IMR-90 (cell line): ENCODE results near the gene IL12RB1. TPM values are rescaled to one million over a fixed set of nuclear protein-coding genes. Genes with fewer than 3 reads are reported as not detected.

Source experiments
- ATAC-seq: fragments of 200-7000 bp; cut with Tn5 transposase; 2 replicates; pipeline ENCODE4 v1.9.1; 2020; ENCODE audit warnings: low read depth, mild to moderate bottlenecking, moderate library complexity
- BruUV-seq: library from RNA; stranded (reverse); fragments of 400-500 nt; replicated peaks from 2 replicates; lab custom pipeline; 2021; lab: Mats Ljungman, UMichigan
- CTCF ChIA-PET: fragments of 300-600 bp; formaldehyde crosslinking; extraction: SDS; loops from one replicate; lab custom pipeline; 2021; ENCODE audit warnings: antibody characterized with exemption; lab: Yijun Ruan, JAX
- POLR2A ChIA-PET: fragments of 300-600 bp; sonication (Branson Sonifier 250); formaldehyde crosslinking; loops from one replicate; lab custom pipeline; 2022; ENCODE audit warnings: antibody characterized with exemption; ENCODE audit not compliant: unreplicated experiment; lab: Charles Lee
- DNase-seq: peaks from one replicate; pipeline ENCODE4 v3.0.0; 2013
- H2AFZ ChIP-seq: replicated peaks from 2 replicates; pipeline ENCODE3; 2013; ENCODE audit warnings: low read length, mild to moderate bottlenecking; ENCODE audit not compliant: poor library complexity
- H2AK5ac ChIP-seq: 2 replicates; pipeline ENCODE4 v1.6.1; 2013; ENCODE audit warnings: low read depth, low read length, inconsistent platforms
- H2AK9ac ChIP-seq: replicated peaks from 2 replicates; pipeline ENCODE3; 2013; ENCODE audit warnings: mild to moderate bottlenecking, low read depth, low read length, moderate library complexity; ENCODE audit not compliant: poor library complexity
- H2BK120ac ChIP-seq: 2 replicates; pipeline ENCODE4 v1.6.1; 2013; ENCODE audit warnings: low read depth, low read length, inconsistent platforms
- H2BK15ac ChIP-seq: 3 replicates; pipeline ENCODE4 v1.6.1; 2013; ENCODE audit warnings: low read depth, low read length, inconsistent platforms
- H2BK20ac ChIP-seq: 2 replicates; pipeline ENCODE4 v1.6.1; 2013; ENCODE audit warnings: low read depth, mild to moderate bottlenecking, inconsistent platforms, low read length, moderate library complexity
- H2BK5ac ChIP-seq: 2 replicates; pipeline ENCODE4 v1.6.1; 2013; ENCODE audit warnings: mild to moderate bottlenecking, low read depth, low read length, inconsistent platforms; ENCODE audit not compliant: poor library complexity, severe bottlenecking
- H3K14ac ChIP-seq: replicated peaks from 2 replicates; pipeline ENCODE4 v1.6.1; 2013; ENCODE audit warnings: low read depth, low read length, inconsistent platforms
- H3K18ac ChIP-seq: 2 replicates; pipeline ENCODE4 v1.6.1; 2013; ENCODE audit warnings: low read depth, low read length, control low read depth
- H3K23ac ChIP-seq: 2 replicates; pipeline ENCODE4 v1.6.1; 2013; ENCODE audit warnings: low read depth, low read length, inconsistent platforms
- H3K27ac ChIP-seq: 2 replicates; pipeline ENCODE4 v1.5.1; 2013; ENCODE audit warnings: mild to moderate bottlenecking, control low read depth, low read length; ENCODE audit not compliant: insufficient read depth
- H3K27me3 ChIP-seq: 2 replicates; pipeline ENCODE4 v1.6.1; 2013; ENCODE audit warnings: low read length; ENCODE audit not compliant: control insufficient read depth, insufficient read depth
- H3K36me3 ChIP-seq: 2 replicates; pipeline ENCODE4 v1.6.1; 2013; ENCODE audit warnings: low read length, mixed read lengths; ENCODE audit not compliant: control insufficient read depth, insufficient read depth
- H3K4ac ChIP-seq: 2 replicates; pipeline ENCODE4 v1.6.1; 2013; ENCODE audit warnings: low read depth, low read length, inconsistent platforms
- H3K4me1 ChIP-seq: 2 replicates; pipeline ENCODE4 v1.6.1; 2013; ENCODE audit warnings: low read length, mixed read lengths; ENCODE audit not compliant: control insufficient read depth, insufficient read depth
- H3K4me2 ChIP-seq: 2 replicates; pipeline ENCODE4 v1.6.1; 2013; ENCODE audit warnings: low read depth, mild to moderate bottlenecking, control low read depth, low read length, moderate library complexity
- H3K4me3 ChIP-seq: 2 replicates; pipeline ENCODE4 v1.5.1; 2013; ENCODE audit warnings: low read depth, mild to moderate bottlenecking, control low read depth, low read length, moderate library complexity; ENCODE audit not compliant: insufficient read depth
- H3K56ac ChIP-seq: 2 replicates; pipeline ENCODE4 v1.6.1; 2013; ENCODE audit warnings: low read length, inconsistent platforms; ENCODE audit not compliant: insufficient read depth; ENCODE audit errors: extremely low read depth
- H3K79me1 ChIP-seq, 2 experiments: 2 replicates each; pipeline ENCODE4 v1.6.1; 2013; ENCODE audit warnings: low read length in 2 of 2, inconsistent platforms in 1 of 2, low read depth in 1 of 2
- H3K9ac ChIP-seq: 2 replicates; pipeline ENCODE4 v1.6.1; 2013; ENCODE audit warnings: low read depth, low read length, control low read depth
- H3K9me1 ChIP-seq: 2 replicates; pipeline ENCODE4 v1.6.1; 2013; ENCODE audit warnings: low read length, inconsistent platforms; ENCODE audit not compliant: insufficient read depth
- H3K9me3 ChIP-seq: 2 replicates; pipeline ENCODE4 v1.6.1; 2013; ENCODE audit warnings: low read length; ENCODE audit not compliant: control insufficient read depth, insufficient read depth
- H4K20me1 ChIP-seq: 2 replicates; pipeline ENCODE4 v1.6.1; 2013; ENCODE audit warnings: low read length, inconsistent platforms; ENCODE audit not compliant: insufficient read depth
- H4K5ac ChIP-seq: 2 replicates; pipeline ENCODE4 v1.6.1; 2013; ENCODE audit warnings: mild to moderate bottlenecking, low read depth, low read length, control low read depth
- H4K8ac ChIP-seq, 2 experiments: 2 replicates each; pipeline ENCODE4 v1.6.1; 2013; ENCODE audit warnings: low read depth in 2 of 2, low read length in 2 of 2, control low read depth in 1 of 2, inconsistent platforms in 1 of 2
- H4K91ac ChIP-seq: 2 replicates; pipeline ENCODE4 v1.6.1; 2013; ENCODE audit warnings: low read depth, low read length, inconsistent platforms; ENCODE audit not compliant: insufficient read depth
- BHLHE40 ChIP-seq: fragments of 150-350 bp; IDR thresholded peaks from 2 replicates; pipeline ENCODE4 v1.6.1; 2016; ENCODE audit warnings: mild to moderate bottlenecking, low read depth, low read length
- CEBPB ChIP-seq: IDR thresholded peaks from 2 replicates; pipeline ENCODE4 v1.6.1; 2012; ENCODE audit warnings: low read depth, low read length, improper control_type of control experiment
- CHD1 ChIP-seq: IDR thresholded peaks from 2 replicates; pipeline ENCODE4 v1.6.1; 2012; ENCODE audit warnings: low read depth, low read length, improper control_type of control experiment
- CTCF ChIP-seq: conservative IDR thresholded peaks from 2 replicates; pipeline ENCODE4 v1.5.1; 2012; ENCODE audit warnings: mild to moderate bottlenecking, low read depth, low read length, improper control_type of control experiment
- ELK1 ChIP-seq: fragments of 150-350 bp; IDR thresholded peaks from 2 replicates; pipeline ENCODE4 v1.6.1; 2016; ENCODE audit warnings: low read depth, mild to moderate bottlenecking, low read length, moderate library complexity, borderline replicate concordance
- FOS ChIP-seq: fragments of 150-350 bp; IDR thresholded peaks from 2 replicates; pipeline ENCODE4 v1.6.1; 2016; ENCODE audit warnings: low read depth, low read length
- MAFK ChIP-seq: IDR thresholded peaks from 2 replicates; pipeline ENCODE4 v1.6.1; 2012; ENCODE audit warnings: low read depth, low read length, improper control_type of control experiment
- MAZ ChIP-seq: IDR thresholded peaks from 2 replicates; pipeline ENCODE4 v1.6.1; 2012; ENCODE audit warnings: low read depth, mild to moderate bottlenecking, low read length, improper control_type of control experiment, moderate library complexity, borderline replicate concordance
- NFE2L2 ChIP-seq: fragments of 150-350 bp; IDR thresholded peaks from 2 replicates; pipeline ENCODE4 v1.6.1; 2016; ENCODE audit warnings: low read depth, mild to moderate bottlenecking, low read length
- POLR2A ChIP-seq: IDR thresholded peaks from 2 replicates; pipeline ENCODE4 v1.6.1; 2012; ENCODE audit warnings: mild to moderate bottlenecking, low read depth, low read length
- RAD21 ChIP-seq: IDR thresholded peaks from 2 replicates; pipeline ENCODE4 v1.6.1; 2012; ENCODE audit warnings: low read length, improper control_type of control experiment
- RFX5 ChIP-seq: IDR thresholded peaks from 2 replicates; pipeline ENCODE4 v1.8.0; 2012; ENCODE audit warnings: low read depth, mild to moderate bottlenecking, low read length, moderate library complexity
- SMC3 ChIP-seq: fragments of 150-350 bp; IDR thresholded peaks from 2 replicates; pipeline ENCODE4 v1.6.1; 2016; ENCODE audit warnings: low read depth, mild to moderate bottlenecking, antibody characterized with exemption, low read length, moderate library complexity
- USF2 ChIP-seq: fragments of 150-350 bp; IDR thresholded peaks from 2 replicates; pipeline ENCODE4 v1.6.1; 2017; ENCODE audit warnings: mild to moderate bottlenecking, antibody characterized with exemption, low read length, low read depth
- WGBS, 2 experiments: methylation state at CpG; one replicate each; pipeline versions ENCODE4 v1.1.5 to v1.1.7; 2013; ENCODE audit warnings: missing lambda C conversion rate in 2 of 2; ENCODE audit not compliant: insufficient read length in 1 of 2; ENCODE audit errors: extremely low coverage in 2 of 2; 5-methylcytosine and 5-hydroxymethylcytosine counted together
- dilution Hi-C: fragments of 300-500 bp; cut with HindIII; formaldehyde crosslinking; loops from one replicate; pipeline ENCODE4 v1.14.3; 2018; ENCODE audit warnings: low sequenced_read_pairs; ENCODE audit not compliant: unreplicated experiment
- in situ Hi-C: fragments of 300-500 bp; cut with MboI; formaldehyde crosslinking; loops from 3 replicates; pipeline ENCODE4 v1.14.3; 2019; ENCODE audit warnings: low sequenced_read_pairs, inconsistent platforms, mixed read lengths
- intact Hi-C: fragments of 100-400 bp; cut with micrococcal nuclease; formaldehyde crosslinking; loops from 2 replicates; pipeline ENCODE4 v1.10.0; 2022
- polyA plus RNA-seq, 3 experiments: library from polyadenylated mRNA; depleted of rRNA; stranded (reverse); fragments of >200 nt; gene quantifications; 2 replicates each; pipeline ENCODE4 v1.2.3, GENCODE V29; 2012; ENCODE audit warnings: low replicate concordance in 1 of 3
- total RNA-seq: library from RNA; depleted of rRNA; stranded (reverse); fragments of >200 nt; gene quantifications from 2 replicates; pipeline ENCODE4 v1.2.3, GENCODE V29; 2012

IL12RB1 gene
- total and polyA plus RNA-seq, 2 of the 4 experiments (the other 2 are of a cell fraction), result not detected

- H3K79me1 ChIP-seq, result no peaks in the 10 kb centered on the region
- H3K4me2 ChIP-seq, result no peak overlapping the region
- H3K9ac ChIP-seq, result no peak overlapping the region
- H4K8ac ChIP-seq, result no peak overlapping the region
- H3K4me1 ChIP-seq, result no peaks in the 10 kb centered on the region
- ATAC-seq (no peak), DNase-seq (no peak)
- H3K23ac ChIP-seq, result no peak overlapping the region
- no TSS peak for BruUV-seq
- H4K5ac ChIP-seq, result no peak overlapping the region
- no peak overlapping the region for H2AK5ac ChIP-seq
- H3K4me3 ChIP-seq, result no peak overlapping the region
- H2BK20ac ChIP-seq, result no peak overlapping the region
- TF ChIP-seq MAZ (no peak), CTCF (no peak), RFX5 (no peak), NFE2L2 (no peak), CEBPB (no peak), FOS (no peak), USF2 (no peak), RAD21 (no peak), POLR2A (no peak), ELK1 (no peak), CHD1 (no peak), SMC3 (no peak), BHLHE40 (no peak), MAFK (no peak)
- in situ Hi-C loops (loop anchor here (25.0 kb wide), 1 partner anchor 131 kb away; the partner anchor contains the start of gene CCDC124), dilution Hi-C loops (no loop called here), intact Hi-C loops (no loop called here)
- H3K9me3 ChIP-seq, result no peaks in the 10 kb centered on the region
- no peak overlapping the region for H3K18ac ChIP-seq
- no CpG with 5 or more reads among the region's 5 CpGs for WGBS, 2 experiments
- H3K36me3 ChIP-seq, result no peaks in the 10 kb centered on the region
- no peak overlapping the region for H2BK15ac ChIP-seq
- no peaks in the 10 kb centered on the region for H3K9me1 ChIP-seq
- CTCF ChIA-PET, result no interaction called here
- H3K27me3 ChIP-seq, result peaks cover 16% of the 10 kb centered on the region
- H3K14ac ChIP-seq, result no peak overlapping the region
- no peak overlapping the region for H3K4ac ChIP-seq
- no peak overlapping the region for H2BK5ac ChIP-seq
- no peak overlapping the region for H4K91ac ChIP-seq
- H2AFZ ChIP-seq, result no peak overlapping the region
- no peak overlapping the region for H2BK120ac ChIP-seq
- no peaks in the 10 kb centered on the region for H4K20me1 ChIP-seq
- no peak overlapping the region for H2AK9ac ChIP-seq
- H3K27ac ChIP-seq, result no peak overlapping the region
- H3K56ac ChIP-seq, result no peak overlapping the region
- POLR2A ChIA-PET, result no interaction called here
Measured at GRCh38 chr19:18068395-18068794, 18.3 kb downstream of the IL12RB1 start.
